ENCODE data around the gene DEFB131A.
"Not testable (repeated sequence)": the region's sequence is repeated elsewhere in the genome, so short reads cannot be mapped to it uniquely, and the experiment has no call there.

The DEFB131A gene

GRCh38 chr4:9495443-9495842 is 51.2 kb downstream of the DEFB131A start:
- peak; percentile 32 for DNase-seq

- not testable (repeated sequence) for DNase-seq
Observed at GRCh38 chr4:9497575-9498467, 53.6 kb downstream of the DEFB131A start.

GRCh38 chr4:9498468-9499040 is 54.3 kb downstream of the DEFB131A start:
- DNase-seq, result not testable (repeated sequence)

GRCh38 chr4:9499974-9500487 is 55.8 kb downstream of the DEFB131A start:
- DNase-seq, result not testable (repeated sequence)

Data from inflammatory macrophage treated with lipopolysaccharide for 4 hours (primary cell).